ENCODE results near the gene CPNE9.

Gene CPNE9

DNA sequence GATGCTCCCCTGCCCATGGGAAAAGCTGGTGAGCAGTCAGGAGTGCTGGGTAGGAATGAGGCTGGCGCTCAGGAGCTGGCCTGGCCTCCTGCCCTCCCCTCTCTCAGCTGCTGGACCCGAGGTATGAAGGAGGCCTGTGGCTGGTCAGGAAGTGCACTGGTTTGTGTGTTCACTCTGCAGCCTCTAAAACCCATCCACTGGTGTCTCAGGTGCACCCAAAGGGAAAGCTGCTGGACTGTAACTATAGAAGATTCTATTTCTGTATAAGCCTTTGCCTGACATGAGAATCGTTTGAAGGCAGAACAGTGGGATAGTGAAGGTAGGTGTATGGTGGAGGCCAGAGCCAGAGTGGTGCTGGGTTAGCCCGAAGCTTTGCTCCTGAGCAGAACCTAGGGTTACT lies 5.7 kb upstream of the CPNE9 start:
- Histone ChIP-seq H3K4me3 (ENCODE audit: severe bottlenecking) (no peak overlapping the region), H3K27me3 (ENCODE audit: insufficient read depth, poor library complexity, severe bottlenecking) (no peaks in the 10 kb centered on the region), H3K4me1 (ENCODE audit: insufficient read depth, poor library complexity, severe bottlenecking) (no peaks in the 10 kb centered on the region), H3K36me3 (ENCODE audit: low read depth) (no peaks in the 10 kb centered on the region), H3K9me3 (ENCODE audit: severe bottlenecking) (no peaks in the 10 kb centered on the region), H3K27ac (ENCODE audit: poor library complexity, severe bottlenecking) (no peak overlapping the region)
- TF ChIP-seq, protein P1, sequence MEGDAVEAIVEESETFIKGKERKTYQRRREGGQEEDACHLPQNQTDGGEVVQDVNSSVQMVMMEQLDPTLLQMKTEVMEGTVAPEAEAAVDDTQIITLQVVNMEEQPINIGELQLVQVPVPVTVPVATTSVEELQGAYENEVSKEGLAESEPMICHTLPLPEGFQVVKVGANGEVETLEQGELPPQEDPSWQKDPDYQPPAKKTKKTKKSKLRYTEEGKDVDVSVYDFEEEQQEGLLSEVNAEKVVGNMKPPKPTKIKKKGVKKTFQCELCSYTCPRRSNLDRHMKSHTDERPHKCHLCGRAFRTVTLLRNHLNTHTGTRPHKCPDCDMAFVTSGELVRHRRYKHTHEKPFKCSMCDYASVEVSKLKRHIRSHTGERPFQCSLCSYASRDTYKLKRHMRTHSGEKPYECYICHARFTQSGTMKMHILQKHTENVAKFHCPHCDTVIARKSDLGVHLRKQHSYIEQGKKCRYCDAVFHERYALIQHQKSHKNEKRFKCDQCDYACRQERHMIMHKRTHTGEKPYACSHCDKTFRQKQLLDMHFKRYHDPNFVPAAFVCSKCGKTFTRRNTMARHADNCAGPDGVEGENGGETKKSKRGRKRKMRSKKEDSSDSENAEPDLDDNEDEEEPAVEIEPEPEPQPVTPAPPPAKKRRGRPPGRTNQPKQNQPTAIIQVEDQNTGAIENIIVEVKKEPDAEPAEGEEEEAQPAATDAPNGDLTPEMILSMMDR (IDR thresholded peaks at IDR 0.05; ENCODE audit: poor library complexity, severe bottlenecking): no peak
- DNase-seq (ENCODE audit: low spot score): no peak
- ATAC-seq (ENCODE audit: low read depth): no peak

DNA sequence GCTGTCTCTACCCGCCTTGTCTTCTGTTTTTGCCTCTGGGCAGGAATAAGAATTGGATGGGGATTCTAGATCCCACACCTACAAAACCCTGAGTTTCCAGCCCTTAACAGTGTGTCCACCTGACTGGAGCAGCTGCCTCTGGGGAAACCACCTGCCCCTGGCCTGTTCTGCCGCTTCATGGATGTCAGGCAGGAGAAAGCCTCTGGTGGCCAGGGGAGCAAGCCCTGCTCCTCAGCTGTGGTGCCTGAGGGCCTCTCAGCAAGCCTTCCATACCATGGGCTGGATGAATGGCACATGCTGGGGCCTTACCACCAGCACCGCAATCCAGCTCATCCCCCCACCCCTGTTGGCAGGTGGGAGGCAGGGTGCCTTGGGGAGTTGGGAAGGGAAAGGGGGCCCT lies 5.3 kb upstream of the CPNE9 start:
- TF ChIP-seq, protein P1 (IDR thresholded peaks at IDR 0.05; ENCODE audit: poor library complexity, severe bottlenecking): no peak
- H3K4me3 ChIP-seq (ENCODE audit: severe bottlenecking): no peak overlapping the region
- H3K27ac ChIP-seq (ENCODE audit: poor library complexity, severe bottlenecking): no peak overlapping the region
- no peaks in the 10 kb centered on the region for H3K4me1 ChIP-seq (ENCODE audit: insufficient read depth, poor library complexity, severe bottlenecking)
- no peaks in the 10 kb centered on the region for H3K27me3 ChIP-seq (ENCODE audit: insufficient read depth, poor library complexity, severe bottlenecking)
- ATAC-seq (ENCODE audit: low read depth) (no peak), DNase-seq (ENCODE audit: low spot score) (no peak)
- no peaks in the 10 kb centered on the region for H3K36me3 ChIP-seq (ENCODE audit: low read depth)
- H3K9me3 ChIP-seq (ENCODE audit: severe bottlenecking): no peaks in the 10 kb centered on the region

DNA sequence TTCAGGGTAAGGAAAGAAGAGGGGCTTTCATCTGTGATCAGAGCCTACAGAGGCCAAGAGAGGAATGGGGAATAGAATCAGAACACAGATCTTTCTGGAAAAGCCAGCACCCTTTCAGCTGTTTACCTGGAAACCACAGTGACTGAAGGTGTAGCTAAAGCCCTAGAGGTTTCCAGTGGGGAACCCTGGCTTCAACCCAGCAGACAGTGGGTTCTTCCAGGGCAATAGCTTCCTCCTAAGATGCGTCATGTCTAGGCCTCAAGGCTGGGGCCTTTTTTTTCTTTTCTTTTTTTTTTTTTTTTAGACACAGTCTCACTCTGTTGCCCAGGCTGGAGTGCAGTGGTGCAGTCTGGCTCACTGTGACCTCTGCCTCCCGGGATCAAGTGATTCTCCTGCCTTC lies 3.1 kb upstream of the CPNE9 start:
- TF ChIP-seq, protein P1 (IDR thresholded peaks at IDR 0.05; ENCODE audit: poor library complexity, severe bottlenecking): no peak
- ATAC-seq (ENCODE audit: low read depth) (no peak), DNase-seq (ENCODE audit: low spot score) (no peak)
- Histone ChIP-seq H3K4me1 (ENCODE audit: insufficient read depth, poor library complexity, severe bottlenecking) (no peaks in the 10 kb centered on the region), H3K27ac (ENCODE audit: poor library complexity, severe bottlenecking) (no peak overlapping the region), H3K9me3 (ENCODE audit: severe bottlenecking) (no peaks in the 10 kb centered on the region), H3K36me3 (ENCODE audit: low read depth) (no peaks in the 10 kb centered on the region), H3K4me3 (ENCODE audit: severe bottlenecking) (no peak overlapping the region), H3K27me3 (ENCODE audit: insufficient read depth, poor library complexity, severe bottlenecking) (peaks cover 8% of the 10 kb centered on the region)

DNA sequence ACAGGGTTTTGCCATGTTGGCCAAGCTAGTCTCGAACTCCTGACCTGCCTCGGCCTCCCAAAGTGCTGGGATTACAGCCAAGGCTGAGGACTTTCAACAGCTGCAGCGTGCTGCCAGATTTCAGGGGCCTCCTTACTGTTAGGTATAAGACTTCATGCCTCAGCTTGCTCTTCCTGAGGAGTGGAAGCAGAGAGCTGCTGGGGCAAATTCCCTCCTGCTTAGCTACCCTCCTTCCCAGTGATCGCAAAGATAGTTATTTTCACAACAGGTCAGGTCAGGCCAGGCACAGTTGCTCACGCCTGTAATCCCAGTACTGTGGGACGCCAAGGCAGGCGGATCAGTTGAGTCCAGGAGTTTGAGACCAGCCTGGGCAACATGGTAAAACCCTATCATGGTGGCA lies 2.6 kb upstream of the CPNE9 start:
- Histone ChIP-seq H3K36me3 (ENCODE audit: low read depth) (no peaks in the 10 kb centered on the region), H3K9me3 (ENCODE audit: severe bottlenecking) (no peaks in the 10 kb centered on the region), H3K4me1 (ENCODE audit: insufficient read depth, poor library complexity, severe bottlenecking) (no peaks in the 10 kb centered on the region), H3K27me3 (ENCODE audit: insufficient read depth, poor library complexity, severe bottlenecking) (peaks cover 8% of the 10 kb centered on the region), H3K4me3 (ENCODE audit: severe bottlenecking) (no peak overlapping the region), H3K27ac (ENCODE audit: poor library complexity, severe bottlenecking) (no peak overlapping the region)
- TF ChIP-seq, protein P1 (IDR thresholded peaks at IDR 0.05; ENCODE audit: poor library complexity, severe bottlenecking): no peak
- DNase-seq (ENCODE audit: low spot score) (no peak), ATAC-seq (ENCODE audit: low read depth) (no peak)

DNA sequence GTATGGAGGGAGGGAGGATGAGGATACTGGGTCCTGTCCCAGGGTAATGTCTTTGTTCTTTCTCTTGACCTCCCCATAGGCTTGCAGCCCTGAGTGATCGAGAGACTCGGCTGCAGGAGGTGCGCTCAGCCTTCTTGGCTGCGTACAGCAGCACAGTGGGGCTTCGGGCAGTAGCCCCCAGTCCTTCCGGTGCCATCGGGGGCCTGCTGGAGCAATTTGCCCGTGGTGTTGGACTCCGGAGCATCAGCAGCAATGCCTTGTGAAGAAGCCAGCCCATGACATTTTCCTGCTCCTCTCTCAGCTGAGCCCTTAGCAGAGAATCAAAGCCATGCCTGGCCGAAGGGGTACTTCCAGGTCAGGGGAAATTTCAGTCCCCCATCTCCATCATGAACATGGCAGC lies 1.9 kb upstream of the CPNE9 start:
- Histone ChIP-seq H3K36me3 (ENCODE audit: low read depth) (no peaks in the 10 kb centered on the region), H3K27me3 (ENCODE audit: insufficient read depth, poor library complexity, severe bottlenecking) (peaks cover 8% of the 10 kb centered on the region), H3K4me1 (ENCODE audit: insufficient read depth, poor library complexity, severe bottlenecking) (no peaks in the 10 kb centered on the region), H3K9me3 (ENCODE audit: severe bottlenecking) (no peaks in the 10 kb centered on the region), H3K27ac (ENCODE audit: poor library complexity, severe bottlenecking) (no peak overlapping the region), H3K4me3 (ENCODE audit: severe bottlenecking) (no peak overlapping the region)
- ATAC-seq (ENCODE audit: low read depth): no peak
- TF ChIP-seq, protein P1 (IDR thresholded peaks at IDR 0.05; ENCODE audit: poor library complexity, severe bottlenecking): no peak
- DNase-seq (ENCODE audit: low spot score): no peak
